ENCODE measurements around the gene MAEL.

- TF ChIP-seq, protein P1, sequence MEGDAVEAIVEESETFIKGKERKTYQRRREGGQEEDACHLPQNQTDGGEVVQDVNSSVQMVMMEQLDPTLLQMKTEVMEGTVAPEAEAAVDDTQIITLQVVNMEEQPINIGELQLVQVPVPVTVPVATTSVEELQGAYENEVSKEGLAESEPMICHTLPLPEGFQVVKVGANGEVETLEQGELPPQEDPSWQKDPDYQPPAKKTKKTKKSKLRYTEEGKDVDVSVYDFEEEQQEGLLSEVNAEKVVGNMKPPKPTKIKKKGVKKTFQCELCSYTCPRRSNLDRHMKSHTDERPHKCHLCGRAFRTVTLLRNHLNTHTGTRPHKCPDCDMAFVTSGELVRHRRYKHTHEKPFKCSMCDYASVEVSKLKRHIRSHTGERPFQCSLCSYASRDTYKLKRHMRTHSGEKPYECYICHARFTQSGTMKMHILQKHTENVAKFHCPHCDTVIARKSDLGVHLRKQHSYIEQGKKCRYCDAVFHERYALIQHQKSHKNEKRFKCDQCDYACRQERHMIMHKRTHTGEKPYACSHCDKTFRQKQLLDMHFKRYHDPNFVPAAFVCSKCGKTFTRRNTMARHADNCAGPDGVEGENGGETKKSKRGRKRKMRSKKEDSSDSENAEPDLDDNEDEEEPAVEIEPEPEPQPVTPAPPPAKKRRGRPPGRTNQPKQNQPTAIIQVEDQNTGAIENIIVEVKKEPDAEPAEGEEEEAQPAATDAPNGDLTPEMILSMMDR (IDR thresholded peaks at IDR 0.05) = no peak
- TF ChIP-seq POLR2A (IDR thresholded peaks at IDR 0.05) (no peak), EP300 (IDR thresholded peaks at IDR 0.05) (no peak)
Observed at GRCh38 chr1:167067904-167068303, 78.8 kb downstream of the MAEL start.
